Activated CD4-positive, alpha-beta T cell treated with anti-CD3 and anti-CD28 coated beads for 4 hours (primary cell): Measurements from ENCODE around the gene RFT1.
A peak's percentile ranks its signal among the peaks of the same experiment; 100 is the strongest.
"Not testable (repeated sequence)": the region's sequence is repeated elsewhere in the genome, so short reads cannot be mapped to it uniquely, and the experiment has no call there.

ENCODE experiments used
- DNase-seq, 2 donors: peaks; one replicate each; pipeline ENCODE4 v3.0.0-alpha.2; 2020

RFT1 gene

GRCh38 chr3:53163444-53164387 is 33.5 kb upstream of the RFT1 start:
- DNase-seq: no peak

GRCh38 chr3:53162672-53163443 is 32.6 kb upstream of the RFT1 start:
- DNase-seq: peak; percentile 72 to 73

GRCh38 chr3:53161820-53162671 is 31.8 kb upstream of the RFT1 start:
- peak; percentile 60 to 71 for DNase-seq

- DNase-seq: no peak
Observed at GRCh38 chr3:53161450-53161819, 31.2 kb upstream of the RFT1 start.

- DNase-seq: peak; percentile 76 to 79
Observed at GRCh38 chr3:53160660-53161449, 30.6 kb upstream of the RFT1 start, which contains the start of gene PRKCD. Gene PRKCD (plus strand): TSS chr3:53161209. CDS start chr3:53178423, 17,214 bp downstream.

GRCh38 chr3:53160061-53160659 is 29.9 kb upstream of the RFT1 start:
- no peak for DNase-seq

GRCh38 chr3:53159156-53160060 is 29.2 kb upstream of the RFT1 start:
- DNase-seq: no peak

GRCh38 chr3:53158765-53159155 is 28.5 kb upstream of the RFT1 start:
- DNase-seq: no peak

GRCh38 chr3:53157974-53158580 is 27.8 kb upstream of the RFT1 start:
- no peak for DNase-seq

GRCh38 chr3:53156368-53156834 is 26.2 kb upstream of the RFT1 start:
- DNase-seq: no peak

GRCh38 chr3:53155760-53156159 is 25.5 kb upstream of the RFT1 start:
- no peak for DNase-seq

- no peak for DNase-seq
Observed at GRCh38 chr3:53154881-53155285, 24.6 kb upstream of the RFT1 start.

- DNase-seq: no peak
Observed at GRCh38 chr3:53153980-53154379, 23.7 kb upstream of the RFT1 start.

GRCh38 chr3:53153264-53153823 is 23.1 kb upstream of the RFT1 start:
- no peak for DNase-seq

GRCh38 chr3:53151870-53152660 is 21.8 kb upstream of the RFT1 start:
- no peak for DNase-seq

GRCh38 chr3:53151465-53151864 is 21.2 kb upstream of the RFT1 start:
- no peak for DNase-seq

GRCh38 chr3:53151086-53151438 is 20.8 kb upstream of the RFT1 start:
- DNase-seq: not testable (repeated sequence)

- DNase-seq: no peak
Observed at GRCh38 chr3:53150247-53151085, 20.2 kb upstream of the RFT1 start.
